Epithelial cell of proximal tubule (primary cell): ENCODE measurements around the gene ERICH6B. TPM values are rescaled to one million over a fixed set of nuclear protein-coding genes. Genes with fewer than 3 reads are reported as not detected.

Experiments used
- DNase-seq: peaks from one replicate; pipeline ENCODE4 v3.0.0-alpha.2; 2011; ENCODE audit warnings: low read depth
- H3K4me3 ChIP-seq: 2 replicates; pipeline ENCODE4 v1.5.1; 2011; ENCODE audit warnings: low read depth, mild to moderate bottlenecking, low read length
- CTCF ChIP-seq: conservative IDR thresholded peaks from 2 replicates; pipeline ENCODE4 v1.5.1; 2012; ENCODE audit warnings: low read depth, mild to moderate bottlenecking, low read length
- total RNA-seq: library from RNA; depleted of rRNA; stranded (reverse); fragments of >200 nt; gene quantifications from 2 replicates; pipeline ENCODE4 v1.2.3, GENCODE V29; 2015

ERICH6B gene
- total RNA-seq, 1 donor from 2014 or later: not detected

DNA sequence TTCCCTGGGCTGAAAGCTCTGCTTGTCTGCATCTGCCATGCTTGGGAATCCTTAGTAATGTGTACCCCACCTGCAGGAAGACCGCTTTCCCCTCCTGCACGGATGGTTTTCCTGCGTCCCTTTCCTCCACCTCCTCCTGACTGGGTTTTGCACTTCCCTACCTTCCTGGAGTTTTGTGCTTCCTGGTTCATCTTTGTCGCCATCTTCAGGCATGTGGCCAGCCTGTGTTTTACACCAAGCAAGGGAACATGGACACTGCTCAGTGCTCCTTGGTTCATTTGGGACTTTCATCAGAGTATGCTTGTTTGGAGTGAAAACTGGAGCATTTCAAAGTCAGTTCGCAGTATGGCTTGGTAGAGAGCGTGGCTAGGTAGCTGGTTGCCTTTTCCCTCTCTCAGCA is 30.7 kb downstream of the ERICH6B start:
- DNase-seq: no peak
- peak; percentile 44 for TF ChIP-seq CTCF
- H3K4me3 ChIP-seq: no peak overlapping the region

DNA sequence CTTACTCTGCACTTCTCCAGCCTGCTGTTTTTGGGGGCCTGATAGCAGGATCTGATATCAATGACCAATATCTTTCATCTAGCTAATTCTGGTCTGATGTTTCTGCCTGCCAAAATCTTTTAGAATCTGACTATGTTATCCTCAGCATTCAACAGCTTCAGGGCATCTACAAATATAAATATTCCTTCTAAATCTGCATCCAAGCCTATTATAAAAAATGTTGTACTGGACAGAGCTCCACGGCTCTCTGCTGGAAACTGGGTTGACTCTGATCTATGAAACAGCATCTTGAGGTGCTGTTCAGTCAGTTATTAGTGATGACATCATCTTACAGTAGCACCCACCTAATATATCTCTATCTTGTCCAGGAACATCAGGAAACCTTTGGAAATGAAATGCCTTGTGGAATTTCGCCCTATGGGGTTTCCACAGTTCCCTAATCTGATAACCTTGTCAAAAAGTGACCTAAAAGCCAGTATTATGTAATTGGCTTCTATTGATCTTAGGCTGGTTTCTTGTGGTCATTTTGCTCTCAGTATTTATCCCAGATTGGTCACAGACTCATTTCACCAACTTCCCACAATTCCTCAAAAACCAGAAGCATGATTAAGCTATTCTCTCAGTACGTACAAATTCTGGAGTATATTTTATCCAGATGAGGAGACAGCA is 33.0 kb downstream of the ERICH6B start:
- no peak for TF ChIP-seq CTCF
- no peak for DNase-seq
- no peak overlapping the region for H3K4me3 ChIP-seq

- TF ChIP-seq CTCF: no peak
- H3K4me3 ChIP-seq: no peak overlapping the region
- no peak for DNase-seq
Observed at GRCh38 chr13:45576466-45576865, 39.1 kb downstream of the ERICH6B start.

GRCh38 chr13:45575830-45576180 is 39.7 kb downstream of the ERICH6B start:
- DNase-seq: no peak
- TF ChIP-seq CTCF: no peak
- no peak overlapping the region for H3K4me3 ChIP-seq

DNA sequence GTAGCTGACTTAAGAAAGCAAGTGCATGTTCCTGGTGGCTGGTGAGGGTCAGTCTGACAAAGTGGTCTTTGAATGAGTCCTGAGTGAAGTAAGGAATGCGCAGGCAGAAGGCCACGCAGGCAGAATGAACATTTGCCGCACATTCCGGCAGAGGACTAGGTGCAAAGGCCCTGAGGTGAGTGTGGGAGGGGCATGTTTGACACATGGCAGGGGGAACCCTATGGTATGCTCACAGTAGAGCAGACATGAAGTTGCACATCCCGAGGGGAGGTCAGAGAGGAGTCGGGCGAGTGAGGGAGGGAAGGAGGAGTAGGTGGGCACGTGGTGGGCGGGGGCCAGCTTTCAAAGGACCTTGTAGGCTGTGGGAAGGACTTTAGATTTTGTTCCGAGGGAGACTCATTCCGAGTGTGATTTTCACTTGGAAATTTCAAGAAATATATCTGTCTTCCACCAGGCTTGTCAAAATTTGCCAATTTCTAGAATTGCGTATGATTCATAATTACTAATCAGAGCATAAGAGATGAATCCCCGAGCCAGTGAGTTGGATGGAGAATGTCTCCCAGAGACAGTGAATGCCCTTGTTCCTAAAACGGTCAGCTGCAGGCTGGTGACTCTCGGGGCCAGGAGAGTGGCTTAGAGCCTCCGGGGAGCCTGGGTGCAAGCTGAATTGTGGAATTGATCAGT is 40.3 kb downstream of the ERICH6B start:
- H3K4me3 ChIP-seq: no peak overlapping the region
- no peak for DNase-seq
- TF ChIP-seq CTCF: no peak

DNA sequence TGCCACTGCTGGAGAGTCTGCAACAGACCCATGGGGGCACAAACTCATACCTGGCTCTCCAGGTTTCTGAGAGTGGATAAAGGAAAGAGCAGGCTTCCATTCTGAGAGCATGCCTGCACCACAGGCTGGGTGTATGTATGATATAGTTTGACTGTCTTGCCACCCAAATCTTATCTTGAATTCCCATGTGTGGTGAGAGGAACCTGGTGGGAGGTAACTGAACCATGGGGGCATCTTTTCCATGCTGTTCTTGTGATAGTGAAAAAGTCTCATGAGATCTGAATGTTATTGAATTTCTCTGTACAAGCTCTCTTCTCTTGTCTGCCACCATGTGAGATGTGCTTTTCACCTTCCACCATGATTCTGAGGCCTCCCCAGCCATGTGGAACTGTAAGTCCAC is 50.2 kb downstream of the ERICH6B start:
- H3K4me3 ChIP-seq: no peak overlapping the region
- TF ChIP-seq CTCF: no peak
- no peak for DNase-seq
